SK-N-SH (cell line): Measurements from ENCODE around the gene PKP1. TPM values are rescaled to one million over a fixed set of nuclear protein-coding genes. Genes with fewer than 3 reads are reported as not detected.

Experiments used
- CTCF ChIA-PET: fragments of 300-600, 350-600 bp; formaldehyde crosslinking; extraction: SDS; loops from one replicate; lab custom pipeline; 2021; lab: Yijun Ruan, JAX
- POLR2A ChIA-PET: fragments of 350-600 bp; sonication (Branson Sonifier 250); formaldehyde crosslinking; extraction: SDS; loops from one replicate; lab custom pipeline; 2020; ENCODE audit warnings: antibody characterized with exemption, inconsistent platforms; lab: Yijun Ruan, JAX
- DNase-seq: peaks from one replicate; pipeline ENCODE4 v3.0.0; 2012
- H2AFZ ChIP-seq: fragments of 200-600 bp; sonication (generic); 2 replicates; pipeline ENCODE4 v1.8.1; 2016; ENCODE audit warnings: antibody characterized with exemption, mild to moderate bottlenecking, low read depth
- H3F3A ChIP-seq: fragments of 200-600 bp; sonication (generic); replicated peaks from 2 replicates; pipeline ENCODE3; 2016; ENCODE audit warnings: antibody characterized with exemption, mild to moderate bottlenecking; ENCODE audit not compliant: insufficient read depth
- H3K27ac ChIP-seq, 2 experiments: fragments of 200-500 bp in 1 of 2; fragments of 200-600 bp in 1 of 2; sonication (Bioruptor generic) in 1 of 2; sonication (generic), shearing (Covaris generic) in 1 of 2; 2 replicates each; pipeline versions ENCODE4 v1.5.1 to v1.6.1; 2014 to 2016; ENCODE audit warnings: low read depth in 2 of 2, inconsistent platforms in 1 of 2, low read length in 1 of 2, mild to moderate bottlenecking in 1 of 2, mixed read lengths in 1 of 2
- H3K27me3 ChIP-seq: fragments of 200-600 bp; sonication (generic), shearing (Covaris generic); 2 replicates; pipeline ENCODE4 v1.6.1; 2016; ENCODE audit warnings: mixed run types; ENCODE audit not compliant: insufficient read depth
- H3K36me3 ChIP-seq, 2 experiments: fragments of 200-500 bp in 1 of 2; fragments of 200-600 bp in 1 of 2; sonication (Bioruptor generic) in 1 of 2; sonication (generic) in 1 of 2; replicated peaks in 1 of 2; 2 replicates each; pipeline versions ENCODE3 to v1.5.1; 2014 to 2016; ENCODE audit warnings: low read length in 1 of 2, mild to moderate bottlenecking in 1 of 2; ENCODE audit not compliant: insufficient read depth in 2 of 2, control insufficient read depth in 1 of 2
- H3K4me1 ChIP-seq, 2 experiments: fragments of 200-500 bp in 1 of 2; fragments of 200-600 bp in 1 of 2; sonication (Bioruptor generic) in 1 of 2; sonication (generic), shearing (Covaris generic) in 1 of 2; 2 replicates each; pipeline versions ENCODE4 v1.5.1 to v1.6.1; 2014 to 2016; ENCODE audit warnings: low read depth in 1 of 2, low read length in 1 of 2, mixed run types in 1 of 2; ENCODE audit not compliant: insufficient read depth in 2 of 2, control insufficient read depth in 1 of 2
- H3K4me2 ChIP-seq: fragments of 200-600 bp; sonication (generic), shearing (Covaris generic); 2 replicates; pipeline ENCODE4 v1.6.1; 2017; ENCODE audit warnings: mixed run types
- H3K4me3 ChIP-seq, 2 experiments: fragments of 200-500 bp in 1 of 2; fragments of 200-600 bp in 1 of 2; sonication (Bioruptor generic) in 1 of 2; sonication (generic), shearing (Covaris generic) in 1 of 2; 2 replicates each; pipeline versions ENCODE4 v1.5.1 to v1.8.1; 2014 to 2016; ENCODE audit warnings: low read depth in 2 of 2, inconsistent platforms in 1 of 2, low read length in 1 of 2, mild to moderate bottlenecking in 1 of 2, mixed read lengths in 1 of 2, moderate library complexity in 1 of 2
- H3K79me2 ChIP-seq: fragments of 200-600 bp; sonication (generic); 2 replicates; pipeline ENCODE4 v1.8.1; 2017; ENCODE audit warnings: mild to moderate bottlenecking; ENCODE audit not compliant: insufficient read depth
- H3K9ac ChIP-seq: fragments of 200-600 bp; sonication (generic); 2 replicates; pipeline ENCODE4 v1.6.1; 2017; ENCODE audit warnings: mixed run types
- H3K9me2 ChIP-seq: fragments of 200-600 bp; sonication (generic); 2 replicates; pipeline ENCODE4 v1.6.1; 2017; ENCODE audit warnings: mixed run types
- H3K9me3 ChIP-seq: fragments of 200-600 bp; sonication (generic); 2 replicates; pipeline ENCODE4 v1.6.1; 2017; ENCODE audit warnings: mixed run types, mild to moderate bottlenecking, moderate library complexity
- H4K20me1 ChIP-seq: fragments of 200-600 bp; sonication (generic); 2 replicates; pipeline ENCODE4 v1.6.1; 2017; ENCODE audit warnings: mild to moderate bottlenecking, mixed run types; ENCODE audit not compliant: insufficient read depth
- ELF1 ChIP-seq: IDR thresholded peaks from 2 replicates; pipeline ENCODE4 v1.4.0; 2012
- EZH2phosphoT487 ChIP-seq: fragments of 200-600 bp; sonication (generic); IDR thresholded peaks from 2 replicates; pipeline ENCODE4 v1.6.1; 2017; ENCODE audit warnings: low read depth, mixed run types, mild to moderate bottlenecking, antibody characterized with exemption, moderate library complexity, borderline replicate concordance
- FOXJ3 ChIP-seq: sonication (generic); formaldehyde crosslinking; IDR thresholded peaks from 2 replicates; pipeline ENCODE4 v1.5.1; 2020; ENCODE audit warnings: mild to moderate bottlenecking, missing genetic modification reagents
- FOXM1 ChIP-seq: IDR thresholded peaks from 2 replicates; pipeline ENCODE4 v1.4.0; 2012; ENCODE audit warnings: low read depth, mild to moderate bottlenecking
- GABPA ChIP-seq: IDR thresholded peaks from 2 replicates; pipeline ENCODE4 v1.4.0; 2012; ENCODE audit warnings: low read depth, mild to moderate bottlenecking
- MAX ChIP-seq: IDR thresholded peaks from 2 replicates; pipeline ENCODE4 v1.4.0; 2012; ENCODE audit warnings: low read depth
- MEF2A ChIP-seq: IDR thresholded peaks from 2 replicates; pipeline ENCODE4 v1.4.0; 2012; ENCODE audit warnings: low read depth, borderline replicate concordance
- MXI1 ChIP-seq: IDR thresholded peaks from 2 replicates; pipeline ENCODE4 v1.6.1; 2012; ENCODE audit warnings: mild to moderate bottlenecking, low read depth, low read length, improper control_type of control experiment
- NFIC ChIP-seq: IDR thresholded peaks from 2 replicates; pipeline ENCODE4 v1.4.0; 2012; ENCODE audit warnings: borderline replicate concordance
- PBX3 ChIP-seq: IDR thresholded peaks from 2 replicates; pipeline ENCODE4; 2012
- POLR2AphosphoS5 ChIP-seq: IDR thresholded peaks from 2 replicates; pipeline ENCODE4 v1.6.1; 2012; ENCODE audit warnings: low read depth, low read length
- RAD21 ChIP-seq: IDR thresholded peaks from 2 replicates; pipeline ENCODE4 v1.6.1; 2012; ENCODE audit warnings: mild to moderate bottlenecking, low read length
- RCOR1 ChIP-seq: fragments of 150-350 bp; IDR thresholded peaks from 2 replicates; pipeline ENCODE4 v1.6.1; 2017; ENCODE audit warnings: antibody characterized with exemption, low read length
- RXRA ChIP-seq: IDR thresholded peaks from 2 replicates; pipeline ENCODE4 v1.4.0; 2012; ENCODE audit warnings: low read depth, mild to moderate bottlenecking, borderline replicate concordance
- SIN3A ChIP-seq: IDR thresholded peaks from 2 replicates; pipeline ENCODE4 v1.6.1; 2012; ENCODE audit warnings: low read depth, mild to moderate bottlenecking, low read length, moderate library complexity, borderline replicate concordance
- SMC3 ChIP-seq: IDR thresholded peaks from 2 replicates; pipeline ENCODE4 v1.6.1; 2012; ENCODE audit warnings: low read depth, low read length, improper control_type of control experiment
- TAF1 ChIP-seq: IDR thresholded peaks from 2 replicates; pipeline ENCODE4 v1.6.1; 2012; ENCODE audit warnings: low read depth, mild to moderate bottlenecking, low read length, moderate library complexity, borderline replicate concordance
- TCF12 ChIP-seq: IDR thresholded peaks from 2 replicates; pipeline ENCODE4 v1.4.0; 2012
- TEAD4 ChIP-seq: IDR thresholded peaks from 2 replicates; pipeline ENCODE4 v1.4.0; 2012; ENCODE audit warnings: mild to moderate bottlenecking, borderline replicate concordance; ENCODE audit not compliant: insufficient read depth
- USF2 ChIP-seq: fragments of 150-350 bp; IDR thresholded peaks from 2 replicates; pipeline ENCODE4 v1.6.1; 2017; ENCODE audit warnings: antibody characterized with exemption, low read length, low read depth, borderline replicate concordance
- YY1 ChIP-seq: IDR thresholded peaks from 2 replicates; pipeline ENCODE4 v1.4.0; 2012; ENCODE audit warnings: low read depth, mild to moderate bottlenecking
- WGBS: methylation state at CpG from one replicate; pipeline ENCODE4 v1.1.6; 2017; ENCODE audit warnings: low lambda C conversion rate; 5-methylcytosine and 5-hydroxymethylcytosine counted together
- polyA plus RNA-seq, 3 experiments: library from polyadenylated mRNA; depleted of rRNA; stranded (reverse); fragments of >200 nt; gene quantifications; 2 replicates each; pipeline ENCODE4 v1.2.3, GENCODE V29; 2012
- TF ChIP-seq, protein P1 (sequence below): fragments of 200-600 bp; sonication (generic); IDR thresholded peaks from 2 replicates; pipeline ENCODE4 v1.6.1; 2017; ENCODE audit warnings: antibody characterized with exemption, mild to moderate bottlenecking, moderate library complexity

Gene PKP1
- polyA plus RNA-seq, 1 of the 3 experiments (the other 2 are of a cell fraction): not detected

DNA sequence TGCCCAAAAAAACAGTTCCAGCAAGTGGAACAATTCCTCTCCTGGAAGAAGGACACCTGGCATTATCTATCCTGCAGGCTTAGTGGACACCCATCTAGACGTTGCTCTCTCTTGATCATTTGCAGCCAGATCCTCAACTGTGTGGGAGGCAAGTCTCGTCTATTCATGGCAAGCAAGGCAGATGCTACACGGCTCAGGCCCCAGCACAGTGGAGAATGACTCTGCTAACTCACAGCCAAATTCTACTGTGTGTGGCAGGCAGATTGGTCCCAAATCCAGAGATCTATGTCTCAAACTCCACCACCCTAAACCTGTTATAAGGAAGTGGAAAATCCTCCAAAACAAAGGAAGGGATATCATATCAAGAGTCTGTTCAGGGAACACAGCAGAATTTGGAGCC is 87.2 kb downstream of the PKP1 start:
- WGBS: no CpG with 5 or more reads among the region's 3 CpGs
- H3K36me3 ChIP-seq: no peaks in the 10 kb centered on the region
- H3F3A ChIP-seq: no peaks in the 10 kb centered on the region
- TF ChIP-seq EZH2phosphoT487 (no peak), MXI1 (no peak), ELF1 (no peak), FOXJ3 (CRISPR knock-in tag) (no peak), MEF2A (no peak)
- TF ChIP-seq, protein P1, sequence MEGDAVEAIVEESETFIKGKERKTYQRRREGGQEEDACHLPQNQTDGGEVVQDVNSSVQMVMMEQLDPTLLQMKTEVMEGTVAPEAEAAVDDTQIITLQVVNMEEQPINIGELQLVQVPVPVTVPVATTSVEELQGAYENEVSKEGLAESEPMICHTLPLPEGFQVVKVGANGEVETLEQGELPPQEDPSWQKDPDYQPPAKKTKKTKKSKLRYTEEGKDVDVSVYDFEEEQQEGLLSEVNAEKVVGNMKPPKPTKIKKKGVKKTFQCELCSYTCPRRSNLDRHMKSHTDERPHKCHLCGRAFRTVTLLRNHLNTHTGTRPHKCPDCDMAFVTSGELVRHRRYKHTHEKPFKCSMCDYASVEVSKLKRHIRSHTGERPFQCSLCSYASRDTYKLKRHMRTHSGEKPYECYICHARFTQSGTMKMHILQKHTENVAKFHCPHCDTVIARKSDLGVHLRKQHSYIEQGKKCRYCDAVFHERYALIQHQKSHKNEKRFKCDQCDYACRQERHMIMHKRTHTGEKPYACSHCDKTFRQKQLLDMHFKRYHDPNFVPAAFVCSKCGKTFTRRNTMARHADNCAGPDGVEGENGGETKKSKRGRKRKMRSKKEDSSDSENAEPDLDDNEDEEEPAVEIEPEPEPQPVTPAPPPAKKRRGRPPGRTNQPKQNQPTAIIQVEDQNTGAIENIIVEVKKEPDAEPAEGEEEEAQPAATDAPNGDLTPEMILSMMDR: no peak
- no peaks in the 10 kb centered on the region for H4K20me1 ChIP-seq
- no peaks in the 10 kb centered on the region for H3K9me3 ChIP-seq
- H3K27me3 ChIP-seq: peaks cover 68% of the 10 kb centered on the region
- H3K9me2 ChIP-seq: no peaks in the 10 kb centered on the region
- POLR2A ChIA-PET: no interaction called here
- H3K4me2 ChIP-seq: no peak overlapping the region
- H3K4me3 ChIP-seq: no peak overlapping the region
- no peaks in the 10 kb centered on the region for H3K79me2 ChIP-seq
- no peak overlapping the region for H2AFZ ChIP-seq
- no peak overlapping the region for H3K27ac ChIP-seq
- CTCF ChIA-PET: interaction anchor here (1.1 to 3.5 kb wide), 2 partner anchors 9 to 143 kb away, joined by 3 to 25 read pairs; no protein-coding TSS in a partner anchor
- H3K4me1 ChIP-seq: peaks cover 0 to 20% of the 10 kb centered on the region in 2 experiments; a peak in 1 of 4 replicates
- no peak overlapping the region for H3K9ac ChIP-seq
- DNase-seq: no peak

- no peaks in the 10 kb centered on the region for H3K79me2 ChIP-seq
- no peaks in the 10 kb centered on the region for H3K9me2 ChIP-seq
- peaks cover 75% of the 10 kb centered on the region for H3K27me3 ChIP-seq
- ChIA-PET POLR2A (no interaction called here), CTCF (interaction anchor here (1.1 to 3.5 kb wide), 5 partner anchors 9 to 142 kb away, joined by 3 to 25 read pairs (median 4); no protein-coding TSS in a partner anchor)
- H3K4me2 ChIP-seq: no peak overlapping the region
- H4K20me1 ChIP-seq: no peaks in the 10 kb centered on the region
- H2AFZ ChIP-seq: no peak overlapping the region
- peaks cover 0 to 21% of the 10 kb centered on the region in 2 experiments; a peak in 1 of 4 replicates for H3K4me1 ChIP-seq
- no peaks in the 10 kb centered on the region for H3F3A ChIP-seq
- H3K36me3 ChIP-seq: no peaks in the 10 kb centered on the region
- no peaks in the 10 kb centered on the region for H3K9me3 ChIP-seq
- DNase-seq: no peak
- 73% methylated on average over 9 of the region's 9 CpGs for WGBS
- H3K27ac ChIP-seq: no peak overlapping the region
- H3K4me3 ChIP-seq: no peak overlapping the region
- no peak overlapping the region for H3K9ac ChIP-seq
- TF ChIP-seq NFIC: no peak
- TF ChIP-seq PBX3: no peak
- no peak for TF ChIP-seq RAD21
- no peak for TF ChIP-seq GABPA
- no peak for TF ChIP-seq RXRA
- TF ChIP-seq MAX: no peak
- TF ChIP-seq FOXM1: no peak
- no peak for TF ChIP-seq EZH2phosphoT487
- no peak for TF ChIP-seq TAF1
- no peak for TF ChIP-seq USF2
- TF ChIP-seq POLR2AphosphoS5: no peak
- no peak for TF ChIP-seq MXI1
- TF ChIP-seq TEAD4: no peak
- no peak for TF ChIP-seq YY1
- TF ChIP-seq SIN3A: no peak
- TF ChIP-seq SMC3: no peak
- TF ChIP-seq RCOR1: no peak
- TF ChIP-seq, protein P1: no peak
- no peak for TF ChIP-seq TCF12
Measured at GRCh38 chr1:201371276-201371675, 88.0 kb downstream of the PKP1 start.
